GM12892 (cell line): ENCODE data around the gene LRRC1.

ENCODE experiments used
- DNase-seq: peaks from one replicate; pipeline ENCODE4 v3.0.0; 2011; ENCODE audit not compliant: insufficient read length
- FAIRE-seq: peaks from 2 replicates; lab custom pipeline; 2011; peaks lifted over from hg19 to GRCh38; lab: Jason Lieb, UNC
- POLR2A ChIP-seq: IDR thresholded peaks from 2 replicates; pipeline ENCODE4 v1.6.1; 2011; ENCODE audit warnings: low read depth, low read length, control low read depth
- POLR2AphosphoS5 ChIP-seq: IDR thresholded peaks from 2 replicates; pipeline ENCODE4 v1.6.1; 2011; ENCODE audit warnings: low read depth, low read length, control low read depth
- TAF1 ChIP-seq: IDR thresholded peaks from 2 replicates; pipeline ENCODE4 v1.6.1; 2011; ENCODE audit warnings: low read depth, mild to moderate bottlenecking, control low read depth, low read length, borderline replicate concordance

The LRRC1 gene

GRCh38 chr6:53887316-53887715 lies 92.5 kb downstream of the LRRC1 start:
- DNase-seq (no peak), FAIRE-seq (no peak)
- TF ChIP-seq POLR2AphosphoS5: no peak
- no peak for TF ChIP-seq POLR2A

- TF ChIP-seq POLR2AphosphoS5 (no peak), POLR2A (no peak), TAF1 (no peak)
- FAIRE-seq (no peak), DNase-seq (no peak)
Measured at GRCh38 chr6:53888931-53889330, 94.1 kb downstream of the LRRC1 start.

GRCh38 chr6:53889365-53889764 lies 94.6 kb downstream of the LRRC1 start:
- TF ChIP-seq TAF1: no peak
- no peak for TF ChIP-seq POLR2A
- no peak for TF ChIP-seq POLR2AphosphoS5
- no peak for DNase-seq
- FAIRE-seq: no peak

- peak; percentile 14 for FAIRE-seq
- TF ChIP-seq POLR2A: no peak
- DNase-seq: no peak
Measured at GRCh38 chr6:53892707-53893106, 97.9 kb downstream of the LRRC1 start.

GRCh38 chr6:53894091-53894490 lies 99.3 kb downstream of the LRRC1 start:
- TF ChIP-seq POLR2A: no peak
- FAIRE-seq (no peak), DNase-seq (no peak)

GRCh38 chr6:53896196-53896595 lies 101.4 kb downstream of the LRRC1 start:
- no peak for DNase-seq
- no peak for FAIRE-seq
- TF ChIP-seq TAF1: no peak
- no peak for TF ChIP-seq POLR2A
- TF ChIP-seq POLR2AphosphoS5: no peak

- TF ChIP-seq POLR2AphosphoS5 (no peak), TAF1 (no peak), POLR2A (no peak)
- FAIRE-seq (no peak), DNase-seq (no peak)
Measured at GRCh38 chr6:53898026-53898795, 103.4 kb downstream of the LRRC1 start.

GRCh38 chr6:53899512-53899911 lies 104.7 kb downstream of the LRRC1 start:
- DNase-seq: no peak
- no peak for FAIRE-seq
- TF ChIP-seq TAF1: no peak
- no peak for TF ChIP-seq POLR2A
- TF ChIP-seq POLR2AphosphoS5: no peak

GRCh38 chr6:53903357-53903756 lies 108.6 kb downstream of the LRRC1 start:
- FAIRE-seq (no peak), DNase-seq (no peak)
- TF ChIP-seq POLR2AphosphoS5: no peak
- no peak for TF ChIP-seq TAF1
- no peak for TF ChIP-seq POLR2A

GRCh38 chr6:53906103-53906502 lies 111.3 kb downstream of the LRRC1 start:
- DNase-seq: no peak
- TF ChIP-seq POLR2AphosphoS5 (no peak), POLR2A (no peak), TAF1 (no peak)
- FAIRE-seq: no peak

GRCh38 chr6:53906842-53907241 lies 112.0 kb downstream of the LRRC1 start:
- FAIRE-seq: peak; percentile 17
- DNase-seq: no peak

GRCh38 chr6:53910834-53911233 lies 116.0 kb downstream of the LRRC1 start:
- FAIRE-seq (no peak), DNase-seq (no peak)
- no peak for TF ChIP-seq POLR2AphosphoS5
- TF ChIP-seq TAF1: no peak
- TF ChIP-seq POLR2A: no peak

More at GRCh38 chr6:53906842-53907241, 112.0 kb downstream of the LRRC1 start:
- TF ChIP-seq POLR2AphosphoS5: no peak
- no peak for TF ChIP-seq POLR2A
- TF ChIP-seq TAF1: no peak

GRCh38 chr6:53912661-53913060 lies 117.9 kb downstream of the LRRC1 start:
- DNase-seq (no peak), FAIRE-seq (no peak)
- no peak for TF ChIP-seq POLR2AphosphoS5
- no peak for TF ChIP-seq POLR2A
- TF ChIP-seq TAF1: no peak

- FAIRE-seq (no peak), DNase-seq (no peak)
- TF ChIP-seq POLR2A (no peak), TAF1 (no peak), POLR2AphosphoS5 (no peak)
Measured at GRCh38 chr6:53913286-53913685, 118.5 kb downstream of the LRRC1 start.
